Left lung (tissue), 10 donors: ENCODE results near the gene FAM124B. TPM values are rescaled to one million over a fixed set of nuclear protein-coding genes. Genes with fewer than 3 reads are reported as not detected.

ENCODE experiments used
- ATAC-seq: fragments of 200-7000 bp; cut with Tn5 transposase; one replicate; pipeline ENCODE4 v1.9.1; 2020; ENCODE audit warnings: moderate library complexity
- DNase-seq, 4 donors: peaks; one replicate each; pipeline ENCODE4 v3.0.0-alpha.2; 2013 to 2020
- H3K27ac ChIP-seq, 2 donors: fragments of 200-600 bp; sonication (generic) in 1 of 2; one replicate each; pipeline versions ENCODE4 v1.5.0 to v1.8.0; 2020 to 2021
- H3K27me3 ChIP-seq, 2 donors: fragments of 200-600 bp; sonication (generic) in 1 of 2; one replicate each; pipeline versions ENCODE4 v1.5.0 to v1.8.0; 2020 to 2021
- H3K36me3 ChIP-seq, 2 donors: fragments of 200-600 bp; sonication (generic) in 1 of 2; one replicate each; pipeline versions ENCODE4 v1.5.0 to v1.8.0; 2020 to 2021
- H3K4me1 ChIP-seq, 2 donors: fragments of 200-600 bp; one replicate each; pipeline ENCODE4 v1.8.0; 2021
- H3K4me3 ChIP-seq, 2 donors: fragments of 200-600 bp; sonication (generic) in 1 of 2; one replicate each; pipeline versions ENCODE4 v1.5.0 to v1.8.0; 2020 to 2021; ENCODE audit warnings: mild to moderate bottlenecking in 1 of 2
- H3K9me3 ChIP-seq, 2 donors: fragments of 200-600 bp; sonication (generic) in 1 of 2; one replicate each; pipeline versions ENCODE4 v1.5.0 to v1.8.0; 2020 to 2021
- CTCF ChIP-seq, 2 donors: fragments of 200-600 bp; sonication (generic) in 1 of 2; IDR thresholded peaks; one replicate each; pipeline versions ENCODE4 v1.5.0 to v1.8.0; 2021; ENCODE audit warnings: antibody characterized with exemption in 2 of 2
- intact Hi-C, 2 donors: fragments of 100-400 bp; cut with DNase I; formaldehyde crosslinking; loops; one replicate each; pipeline versions ENCODE4 v1.11.2 to v1.14.2; 2022
- polyA plus RNA-seq, 6 donors: library from polyadenylated mRNA; unstranded; fragments of 120-200 nt; gene quantifications; one replicate each; pipeline ENCODE4 v1.2.1, GENCODE V29; 2013; ENCODE audit not compliant: insufficient read length in 6 of 6
- total RNA-seq, 2 donors: library from RNA; stranded (reverse); fragmentation: NEBNext Ultra II Directional; extraction: Animal tissue kit (Norgen Biotek cat#: 25700); gene quantifications; one replicate each; pipeline ENCODE4 v1.2.1, GENCODE V29; 2021
- donor health status: DM: no; HTN: yes; CAD: no.
- donor health status: DM: no; HTN: no; CAD: no.

FAM124B gene
- total and polyA plus RNA-seq, 8 donors: 1.8 to 35.7 (median 17.8) TPM

GRCh38 chr2:224444021-224444420, 42.1 kb upstream of the FAM124B start:
- H3K27ac ChIP-seq: no peak overlapping the region
- TF ChIP-seq CTCF (IDR thresholded peaks at IDR 0.05): no peak
- H3K4me3 ChIP-seq: no peak overlapping the region
- H3K4me1 ChIP-seq: peaks cover 0 to 12% of the 10 kb centered on the region in 2 donors
- no peaks in the 10 kb centered on the region for H3K9me3 ChIP-seq
- peaks cover 0 to 14% of the 10 kb centered on the region in 2 donors for H3K27me3 ChIP-seq
- intact Hi-C loops: no loop called here
- no peaks in the 10 kb centered on the region for H3K36me3 ChIP-seq
- DNase-seq (no peak), ATAC-seq (no peak)

GRCh38 chr2:224442071-224442967, 40.4 kb upstream of the FAM124B start:
- no peak overlapping the region for H3K27ac ChIP-seq
- H3K4me3 ChIP-seq: peak overlapping the region; percentile 47
- intact Hi-C loops: no loop called here
- ATAC-seq (peak; percentile 81), DNase-seq (peak in 3 of 4 donors; percentile 37 to 81 (median 48))
- TF ChIP-seq CTCF (IDR thresholded peaks at IDR 0.05): no peak
- H3K36me3 ChIP-seq: no peaks in the 10 kb centered on the region
- peaks cover 0 to 12% of the 10 kb centered on the region in 2 donors for H3K4me1 ChIP-seq
- H3K27me3 ChIP-seq: peaks cover 0 to 14% of the 10 kb centered on the region in 2 donors
- no peaks in the 10 kb centered on the region for H3K9me3 ChIP-seq

GRCh38 chr2:224440988-224441387, 39.1 kb upstream of the FAM124B start:
- intact Hi-C loops: no loop called here
- H3K36me3 ChIP-seq: no peaks in the 10 kb centered on the region
- H3K9me3 ChIP-seq: no peaks in the 10 kb centered on the region
- TF ChIP-seq CTCF (IDR thresholded peaks at IDR 0.05): no peak
- no peak overlapping the region for H3K4me3 ChIP-seq
- no peak for ATAC-seq
- DNase-seq: no peak
- peaks cover 0 to 14% of the 10 kb centered on the region in 2 donors for H3K27me3 ChIP-seq
- no peak overlapping the region for H3K27ac ChIP-seq
- peaks cover 0 to 12% of the 10 kb centered on the region in 2 donors for H3K4me1 ChIP-seq

- Histone ChIP-seq H3K27me3 (peaks cover 0 to 14% of the 10 kb centered on the region in 2 donors), H3K9me3 (no peaks in the 10 kb centered on the region)
Observed at GRCh38 chr2:224438726-224439125, 36.8 kb upstream of the FAM124B start.

More at GRCh38 chr2:224438726-224439125, 36.8 kb upstream of the FAM124B start:
- Histone ChIP-seq H3K27ac (no peak overlapping the region), H3K4me1 (peaks cover 0 to 12% of the 10 kb centered on the region in 2 donors), H3K4me3 (no peak overlapping the region), H3K36me3 (no peaks in the 10 kb centered on the region)
- no peak for ATAC-seq
- DNase-seq: no peak
- TF ChIP-seq CTCF (IDR thresholded peaks at IDR 0.05): no peak
- intact Hi-C loops: no loop called here
